ENCODE data around the gene WDR48. TPM values are rescaled to one million over a fixed set of nuclear protein-coding genes. Genes with fewer than 3 reads are reported as not detected.

The WDR48 gene
- total RNA-seq, 1 donor from 2014 or later = 44.8 TPM

DNA sequence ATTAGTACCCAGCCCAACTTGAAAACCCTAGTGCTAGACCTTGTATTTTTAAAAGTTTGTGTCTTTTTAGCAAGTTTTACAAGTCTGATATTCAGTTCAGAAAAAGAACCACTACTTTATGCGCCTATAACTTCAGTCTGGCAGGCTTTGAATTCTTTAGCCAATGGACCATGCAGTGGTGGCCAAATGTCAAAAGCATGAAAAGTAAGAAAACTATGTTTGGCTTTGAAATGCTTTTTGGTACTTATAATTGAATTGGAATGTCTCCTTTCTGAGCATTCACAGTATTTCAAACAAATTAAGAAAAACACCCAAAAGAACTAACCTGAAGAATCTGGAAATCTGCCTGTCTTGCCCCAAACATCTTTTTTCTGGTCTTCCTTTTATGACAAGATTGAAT lies 12.8 kb downstream of the WDR48 start:
- no peak for DNase-seq

DNA sequence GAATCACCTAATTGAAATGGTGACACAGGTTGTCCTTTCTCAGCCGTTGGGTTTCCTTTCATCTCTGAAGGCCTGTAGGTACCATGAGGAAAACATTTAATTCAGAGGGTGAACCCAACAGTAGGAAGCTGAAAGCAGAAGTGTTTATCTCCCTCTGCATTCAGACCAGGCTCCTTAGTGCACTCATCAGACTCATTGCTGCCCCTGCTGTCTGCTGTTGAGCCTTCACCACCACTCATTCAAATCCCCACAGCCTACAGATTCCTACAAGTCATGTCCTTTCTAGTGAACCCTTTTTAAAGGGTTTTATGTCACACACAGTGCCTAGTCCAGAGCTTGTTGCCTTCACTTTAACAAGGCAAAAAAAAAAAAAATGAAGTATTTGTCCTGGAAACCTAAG lies 13.4 kb downstream of the WDR48 start:
- DNase-seq = peak; percentile 8

DNA sequence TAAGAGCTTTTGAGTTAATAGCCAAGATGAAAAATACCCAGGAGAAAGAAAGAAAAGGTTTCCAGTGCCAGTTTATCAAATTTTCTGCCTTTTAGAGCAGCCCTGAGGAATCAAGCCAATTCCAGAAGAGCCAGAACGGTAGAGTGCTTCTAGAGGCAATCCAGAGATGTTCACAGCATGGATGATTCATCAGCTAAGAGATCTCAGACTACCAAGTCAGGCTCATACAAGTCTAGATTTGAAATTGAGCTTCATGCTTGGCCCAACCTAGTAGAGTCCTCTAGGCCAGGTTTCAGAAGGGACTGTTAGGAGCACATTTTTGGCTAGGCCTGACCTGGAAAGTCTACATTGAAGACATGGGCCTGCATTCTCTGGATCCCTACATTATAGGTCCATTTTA lies 15.5 kb downstream of the WDR48 start:
- DNase-seq = no peak

DNA sequence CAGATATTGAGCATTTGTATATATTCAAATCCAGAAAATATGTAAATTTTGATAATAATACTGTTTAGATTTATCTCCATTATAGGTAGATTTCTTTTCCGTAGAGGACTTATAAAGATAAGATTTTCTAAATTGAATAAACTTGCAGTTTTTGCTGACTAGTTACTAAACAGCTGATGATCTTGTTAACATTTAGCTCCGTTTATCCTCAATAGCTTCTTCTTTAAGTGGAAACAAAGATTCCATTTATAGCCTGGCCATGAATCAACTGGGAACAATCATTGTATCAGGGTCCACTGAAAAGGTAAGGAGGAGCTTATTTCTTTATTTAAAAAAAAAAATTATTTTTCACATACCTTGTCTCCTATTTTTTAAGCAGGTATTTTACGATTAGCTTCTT lies 16.7 kb downstream of the WDR48 start:
- no peak for DNase-seq

DNA sequence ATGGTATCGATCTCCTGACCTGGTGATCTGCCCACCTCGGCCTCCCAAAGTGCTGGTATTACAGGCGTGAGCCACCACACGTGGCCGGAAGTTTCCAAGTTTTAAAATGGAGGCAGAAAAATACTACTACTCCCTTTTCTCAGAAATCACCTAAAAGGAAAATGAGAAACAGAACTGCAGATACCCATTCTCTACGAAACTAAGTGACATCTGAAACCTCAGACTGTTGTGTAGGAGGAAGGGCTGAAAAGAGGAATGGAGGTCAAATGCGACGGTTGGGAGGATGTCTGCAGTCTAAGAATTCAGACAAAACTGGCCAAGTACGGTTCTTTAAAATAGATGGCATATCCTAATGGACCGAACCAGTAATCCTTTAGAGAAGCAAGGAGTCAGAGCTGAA lies 24.1 kb downstream of the WDR48 start:
- no peak for DNase-seq

DNA sequence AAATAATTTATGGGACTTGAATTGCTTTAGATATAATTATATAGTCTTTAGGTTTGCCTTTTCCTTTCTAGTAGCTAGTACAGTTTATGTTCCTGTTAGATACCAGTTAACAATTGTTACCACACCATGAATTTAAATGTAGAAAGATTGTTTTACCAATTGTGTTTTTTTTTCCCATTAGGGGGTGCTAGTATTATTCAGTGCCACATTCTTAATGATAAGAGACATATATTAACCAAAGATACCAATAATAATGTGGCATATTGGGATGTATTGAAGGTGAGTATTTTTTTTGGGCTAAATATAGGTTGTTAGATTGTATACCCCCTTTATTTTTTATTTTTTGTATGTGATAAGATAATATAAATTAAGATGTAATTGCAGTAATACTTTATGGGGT lies 27.7 kb downstream of the WDR48 start:
- DNase-seq = no peak

DNA sequence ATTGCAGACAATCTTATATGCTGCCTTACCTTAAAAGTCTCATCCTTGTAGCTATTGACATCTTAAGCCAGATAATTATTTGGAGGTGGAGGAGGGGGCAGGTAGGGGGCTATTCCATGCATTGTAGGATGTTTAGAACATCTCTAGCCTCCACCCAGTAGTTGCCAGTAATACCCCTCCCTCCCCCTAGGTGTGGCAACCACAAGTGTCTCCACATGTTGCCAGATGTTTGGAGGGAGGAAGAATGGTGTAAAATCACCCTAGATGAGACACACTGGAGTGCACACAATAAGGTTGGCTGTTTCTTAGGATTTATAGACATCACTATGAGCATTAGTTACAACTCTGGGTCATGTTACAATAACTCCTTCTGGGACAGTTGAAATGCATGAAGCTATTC lies 28.2 kb downstream of the WDR48 start:
- DNase-seq = no peak

DNA sequence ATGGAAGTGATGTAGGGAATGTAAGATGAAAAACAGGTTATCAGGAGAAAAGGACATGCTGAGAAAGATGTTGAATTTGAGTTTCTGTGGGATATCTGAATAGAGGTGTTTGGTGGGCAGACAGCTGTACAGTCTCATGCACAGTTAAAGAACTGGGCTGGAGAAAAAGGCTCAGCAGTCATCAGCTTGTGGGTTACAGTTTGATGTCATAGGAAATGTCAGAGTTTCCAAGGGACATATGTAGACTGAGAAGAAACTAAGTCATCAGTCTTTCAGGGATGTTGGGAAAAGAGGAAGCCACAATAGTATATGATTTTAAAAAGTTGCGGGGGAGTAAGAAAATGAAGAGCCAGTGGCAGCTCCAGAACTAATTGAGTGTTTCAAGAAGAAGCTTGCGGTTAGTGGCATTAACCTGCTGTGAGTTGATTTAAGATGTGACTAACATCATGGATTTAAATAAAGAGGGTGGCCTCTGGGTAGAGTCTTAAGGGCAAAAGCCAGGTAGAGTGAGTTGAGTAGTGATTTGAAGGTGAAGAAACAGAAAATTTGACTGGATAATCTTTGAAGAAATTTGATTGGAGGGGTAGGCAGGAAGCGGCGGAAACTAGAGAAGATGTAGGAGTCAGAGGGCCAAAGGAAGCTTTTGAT lies 31.0 kb downstream of the WDR48 start:
- no peak for DNase-seq

DNA sequence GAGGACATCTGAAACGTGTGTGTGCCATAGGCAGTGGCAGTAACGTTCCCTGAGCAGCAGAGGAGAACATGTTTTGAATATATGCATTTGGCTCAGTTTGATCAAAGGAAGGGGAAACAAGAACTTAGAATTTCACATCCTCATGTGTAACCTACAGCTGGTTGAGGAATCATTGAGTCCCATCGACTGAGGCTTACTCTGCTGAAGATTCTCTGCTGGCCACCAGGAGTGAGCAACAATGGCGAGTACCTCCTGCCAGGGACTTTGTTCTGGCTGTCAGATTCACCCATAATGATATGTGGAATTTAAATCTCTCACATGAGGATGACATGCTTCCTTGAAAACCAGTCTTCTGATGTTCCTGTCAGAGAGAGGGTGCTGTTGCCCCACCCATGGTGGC lies 34.3 kb downstream of the WDR48 start:
- DNase-seq = no peak

DNA sequence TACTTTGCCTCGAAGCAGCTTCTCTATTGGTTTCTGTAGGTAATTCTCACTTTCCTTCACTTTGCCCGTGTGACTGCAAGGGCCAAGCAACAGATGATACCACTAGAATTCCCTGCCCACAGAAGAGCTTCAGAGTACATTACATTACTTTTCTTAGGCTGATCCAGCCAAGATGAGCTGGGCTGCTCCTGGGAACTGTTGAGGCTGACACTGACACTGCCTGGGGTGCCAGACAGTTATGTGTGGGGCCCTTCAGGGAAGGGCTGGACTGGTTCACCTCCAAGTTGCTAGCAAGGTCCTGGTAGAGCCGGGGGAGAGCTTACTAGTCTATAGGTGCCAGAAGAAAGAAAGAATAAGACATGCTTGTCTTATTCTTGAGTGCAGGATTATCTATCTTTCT lies 36.6 kb downstream of the WDR48 start:
- no peak for DNase-seq

DNA sequence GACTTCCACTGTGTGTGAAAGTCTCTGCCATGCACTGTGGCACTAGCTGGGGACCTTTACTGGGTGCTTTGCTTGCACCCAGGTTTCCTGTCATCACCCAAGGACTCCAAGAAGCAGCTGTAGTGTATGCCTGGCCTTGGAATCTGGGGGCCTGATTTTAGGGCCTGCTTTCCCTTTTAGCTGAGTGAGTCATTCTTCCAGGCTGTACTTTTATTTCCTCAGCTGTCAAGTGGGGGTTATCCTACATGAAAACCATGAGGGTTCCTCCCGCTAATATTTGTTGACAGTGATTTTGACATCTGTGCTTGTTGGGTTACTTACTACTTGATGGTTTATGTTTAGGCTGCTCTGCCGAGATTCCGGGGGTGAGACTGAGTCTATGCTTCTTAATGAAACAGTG lies 37.1 kb downstream of the WDR48 start:
- DNase-seq = peak; percentile 19

DNA sequence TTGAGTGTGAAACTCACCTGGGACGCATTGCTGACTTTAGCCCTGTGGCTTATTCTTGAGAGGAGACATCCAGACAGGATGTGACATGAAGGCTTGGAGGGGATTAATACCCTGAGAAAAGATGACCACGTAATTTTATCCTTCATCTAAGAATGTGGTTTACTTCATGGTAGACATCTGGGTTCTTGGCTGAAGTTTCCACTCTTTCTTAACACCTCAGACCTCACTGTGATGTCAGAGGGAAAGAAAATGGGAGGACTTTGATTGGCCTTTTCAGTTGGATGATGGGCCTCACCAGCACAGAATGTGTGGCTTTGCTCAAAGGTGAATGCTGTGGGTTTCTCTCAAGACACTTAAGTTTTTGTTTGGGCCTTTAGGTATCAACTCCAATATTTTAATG lies 39.1 kb downstream of the WDR48 start:
- no peak for DNase-seq

DNA sequence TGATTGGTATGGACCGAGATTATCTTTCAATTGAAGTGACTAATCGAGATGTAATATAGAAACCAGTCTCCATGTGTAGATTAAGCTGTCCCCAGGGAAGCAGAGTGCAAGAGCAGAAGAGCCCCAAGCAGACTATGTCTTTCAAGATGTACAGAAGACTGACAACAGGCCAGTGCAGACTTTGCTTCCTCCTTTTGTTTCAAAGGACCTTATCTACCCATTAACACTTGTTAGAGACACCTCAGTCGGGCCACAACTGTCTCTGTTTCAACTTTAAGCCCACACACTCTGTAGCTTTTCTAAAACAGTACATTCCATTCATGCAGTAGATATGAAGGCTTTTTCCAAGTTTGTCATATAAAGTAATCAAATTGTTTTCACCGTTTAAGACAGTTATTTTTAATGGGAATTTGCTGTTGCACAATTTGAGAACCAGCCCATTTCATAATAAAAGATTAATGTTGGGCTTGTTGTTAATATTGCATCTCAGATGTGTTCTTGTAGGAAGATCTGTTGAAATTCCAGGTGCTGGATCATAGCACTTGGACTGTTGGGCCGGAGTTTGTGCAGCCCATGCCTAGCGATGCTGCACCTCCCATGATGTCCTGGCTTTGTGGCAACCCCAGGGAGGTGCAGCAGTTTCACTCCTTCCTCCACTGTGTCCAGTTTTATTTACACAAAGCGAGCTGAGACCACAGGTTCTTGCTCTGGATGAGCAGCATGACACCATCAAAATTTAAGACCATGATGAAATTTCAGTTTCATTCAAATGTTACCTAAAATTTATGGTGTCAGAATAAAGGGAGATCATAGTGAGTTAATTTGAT lies 43.2 kb downstream of the WDR48 start:
- DNase-seq = no peak

DNA sequence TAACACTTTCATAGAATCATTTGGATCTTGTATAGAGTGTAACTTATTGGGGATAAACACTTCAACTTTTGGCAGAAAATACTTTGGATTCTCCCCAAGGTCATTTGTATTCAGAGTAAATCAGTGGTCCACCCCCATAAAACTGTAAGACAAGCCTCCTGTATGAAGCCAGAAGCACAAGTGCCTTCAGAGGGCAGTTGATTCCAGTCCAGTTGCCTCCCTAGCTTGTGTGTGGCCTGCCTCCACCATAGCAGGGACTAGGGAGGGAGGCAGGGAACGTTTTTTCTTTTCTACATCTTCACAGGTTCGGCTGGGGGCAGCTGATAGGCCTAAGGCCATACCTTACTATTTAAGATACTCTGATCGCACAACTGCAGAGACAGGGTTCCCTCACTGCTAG lies 44.0 kb downstream of the WDR48 start:
- DNase-seq = no peak

DNA sequence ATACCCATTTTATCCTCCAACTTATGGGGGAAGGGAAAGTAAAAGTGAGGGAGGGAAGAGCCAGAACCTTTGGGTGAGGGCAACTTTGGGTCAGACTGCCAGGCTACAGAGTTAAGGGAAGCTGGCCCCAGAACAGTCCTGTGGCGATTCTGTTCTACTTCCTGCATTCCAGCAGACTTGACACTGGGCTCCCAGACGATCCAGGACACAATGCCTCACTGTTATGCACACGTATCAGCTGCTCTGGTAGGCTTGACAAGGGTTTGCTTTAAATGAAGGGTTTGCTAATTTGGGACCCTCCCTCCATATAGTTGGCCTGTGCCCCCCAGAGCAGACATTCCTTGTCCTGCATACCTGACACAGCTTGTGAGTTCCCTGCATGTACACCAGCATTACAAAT lies 45.0 kb downstream of the WDR48 start:
- peak; percentile 10 for DNase-seq

DNA sequence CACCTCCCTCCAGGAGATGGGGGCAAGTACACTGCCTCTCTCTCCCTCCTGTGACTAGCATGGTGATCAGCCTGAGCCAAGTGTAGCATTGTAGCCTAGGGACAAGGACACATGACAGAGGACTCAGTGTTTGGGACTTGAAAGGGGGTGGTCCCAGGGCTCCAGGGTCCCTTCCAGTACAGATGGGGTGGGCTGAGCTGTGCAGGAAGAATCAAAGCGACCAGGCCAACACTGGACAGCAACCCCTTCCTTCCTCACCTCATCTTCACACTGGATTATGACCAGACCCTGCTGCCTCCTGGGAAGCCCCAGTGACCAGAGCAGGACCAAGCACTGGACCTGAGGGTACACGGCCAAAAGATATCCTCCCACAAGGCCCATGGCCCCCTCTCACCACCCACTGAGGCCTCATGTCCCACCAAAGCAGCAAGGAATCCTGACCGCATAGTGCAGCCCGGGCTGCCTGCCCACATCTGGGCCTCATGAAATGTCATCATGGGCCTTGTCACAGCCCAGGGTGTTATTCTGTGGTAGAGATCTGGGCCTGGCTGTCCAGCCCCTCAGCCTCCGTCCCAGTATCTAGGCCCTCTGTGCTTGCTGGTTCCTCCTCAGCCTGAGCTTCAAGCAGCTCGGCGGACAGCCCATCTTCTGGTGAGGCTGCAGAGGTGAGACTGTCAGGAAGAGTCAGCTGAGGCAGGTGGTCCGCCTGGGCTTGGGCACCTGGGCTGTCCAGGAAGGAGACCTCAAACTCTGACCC lies 46.1 kb downstream of the WDR48 start:
- DNase-seq = no peak

DNA sequence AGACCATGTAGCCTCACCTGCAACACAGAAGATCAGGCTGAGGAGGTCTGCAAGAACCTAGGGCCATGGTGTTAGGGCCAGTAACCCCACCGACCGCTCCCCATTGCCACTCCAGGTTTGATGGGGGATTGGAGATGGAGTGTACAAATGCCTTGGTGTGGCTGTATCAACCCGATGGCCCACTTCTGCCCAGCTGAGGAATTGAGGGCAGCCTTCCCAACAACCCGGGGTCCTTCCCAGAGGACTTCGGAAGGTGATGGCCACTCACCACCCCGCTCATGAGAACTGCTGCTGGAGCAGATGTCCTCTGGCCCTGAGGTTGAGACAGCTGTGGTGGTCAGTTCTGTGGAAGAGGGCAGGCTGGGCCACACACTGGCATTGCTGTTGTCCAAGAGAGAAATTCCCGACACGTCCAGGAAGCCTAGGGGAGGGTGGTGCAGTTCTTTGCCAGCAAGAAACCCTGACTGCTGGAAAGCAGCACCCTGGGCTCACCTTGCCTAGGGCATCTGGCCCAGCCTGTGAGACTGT lies 46.7 kb downstream of the WDR48 start:
- DNase-seq = no peak

DNA sequence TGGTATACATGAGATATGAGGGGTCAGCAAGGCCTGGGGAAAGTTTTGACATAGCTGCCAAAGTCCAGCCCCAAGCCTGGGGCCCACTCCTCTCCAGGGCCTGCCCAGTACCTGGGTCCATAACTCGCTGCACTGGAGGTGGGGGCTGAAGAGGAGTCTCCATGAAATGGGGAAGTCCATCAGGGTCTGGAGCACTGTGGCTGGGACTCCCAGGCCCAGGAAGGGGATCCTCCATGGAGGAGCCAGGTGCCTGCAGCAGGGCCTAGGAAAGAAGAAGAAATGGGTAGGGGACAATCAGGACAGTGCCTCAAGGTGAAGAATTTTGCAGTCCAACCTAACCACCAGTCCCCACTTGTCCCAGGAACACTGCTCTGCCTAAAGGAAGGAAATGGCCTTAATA lies 47.4 kb downstream of the WDR48 start:
- no peak for DNase-seq

DNA sequence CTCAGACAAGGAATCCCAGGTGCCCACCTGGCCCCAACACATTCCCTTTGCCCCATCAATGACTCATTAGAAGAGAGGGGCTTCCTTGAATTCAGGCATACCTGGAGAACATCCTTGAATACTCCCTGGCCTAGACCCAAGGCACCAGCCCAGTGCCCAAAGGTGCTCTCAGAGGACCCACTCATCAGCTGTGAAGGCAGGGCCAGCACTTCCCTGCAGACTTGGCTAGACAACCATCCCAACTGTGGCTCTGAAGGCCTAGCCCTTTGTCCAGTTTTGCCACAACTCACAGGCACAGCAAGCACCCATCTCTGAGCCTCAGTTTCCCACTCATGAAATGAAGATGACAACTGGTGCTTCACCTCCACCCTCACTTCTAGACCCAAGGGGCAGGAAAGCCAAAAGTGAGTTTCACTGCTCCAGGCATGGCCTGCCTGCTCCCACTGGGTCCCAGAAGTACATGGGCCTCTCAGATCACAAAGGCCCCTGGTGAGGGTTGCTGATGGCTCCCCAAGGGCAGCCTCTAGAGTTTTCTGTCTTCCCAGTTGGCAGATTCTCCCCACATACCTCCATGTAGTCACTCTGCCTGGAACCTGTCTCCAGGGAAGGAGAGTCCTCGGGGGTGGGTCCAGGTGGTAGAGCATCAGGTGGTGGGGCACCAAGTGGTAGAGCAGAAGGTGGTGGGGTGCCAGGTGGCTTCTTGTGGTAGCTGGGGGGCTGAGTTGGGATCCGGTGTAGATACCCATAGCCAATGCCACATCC lies 48.1 kb downstream of the WDR48 start:
- DNase-seq = no peak

DNA sequence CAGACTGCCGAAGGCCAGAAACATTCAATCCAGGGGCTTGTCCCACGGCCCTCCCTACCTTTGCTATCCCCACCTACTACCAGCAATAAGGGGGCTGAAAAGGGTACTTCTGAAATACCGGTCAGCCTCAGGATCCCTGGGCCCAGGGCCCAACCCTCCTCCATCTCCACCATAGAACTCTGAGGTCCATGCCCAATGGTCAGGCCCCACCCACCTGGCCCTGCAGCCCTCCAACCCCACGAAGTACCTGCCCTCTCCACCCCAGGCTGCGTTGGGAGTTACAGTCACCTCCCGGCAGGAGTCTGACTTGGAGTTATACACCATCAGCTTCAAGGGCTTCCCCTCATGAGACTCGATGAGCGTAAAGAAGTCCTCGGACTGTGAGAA lies 48.7 kb downstream of the WDR48 start:
- no peak for DNase-seq

DNA sequence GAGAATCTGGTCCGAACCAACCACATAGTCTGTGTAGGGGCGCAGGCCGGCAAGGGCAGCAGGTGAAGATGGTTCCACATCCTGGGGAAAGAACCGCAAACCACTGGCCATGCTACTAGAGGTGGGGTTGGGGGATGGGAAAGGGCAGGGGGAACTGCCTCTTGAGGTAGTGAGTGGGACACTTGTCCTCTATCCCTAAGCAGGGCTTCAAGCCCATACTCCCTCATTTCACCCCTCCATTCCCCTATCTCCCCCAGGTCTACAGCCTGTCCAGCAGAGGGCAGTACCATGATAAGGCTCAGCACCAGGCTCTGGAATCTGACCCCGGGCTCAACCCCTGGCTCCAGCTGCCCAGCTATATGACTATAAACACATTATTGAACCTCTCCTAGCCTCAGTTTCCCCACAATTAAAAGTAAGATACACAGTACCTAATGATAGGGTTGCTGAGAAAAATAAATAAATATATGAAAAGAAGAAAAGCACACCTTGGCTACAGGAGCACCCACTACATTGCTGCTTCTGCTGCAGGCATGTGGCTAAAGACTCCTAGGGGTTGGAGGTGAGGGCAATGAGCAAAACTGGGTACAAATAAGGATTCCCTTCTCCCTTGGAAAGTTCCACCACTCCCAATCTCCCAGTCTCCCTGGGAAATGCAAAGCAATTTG lies 49.3 kb downstream of the WDR48 start:
- peak; percentile 25 for DNase-seq
